DOHH2 (cell line): ENCODE measurements around the gene OR2T10.
"Not testable (repeated sequence)": the region's sequence is repeated elsewhere in the genome, so short reads cannot be mapped to it uniquely, and the experiment has no call there.

ENCODE experiments used
- H3F3A ChIP-seq: fragments of 200-600 bp; sonication (generic), shearing (Covaris generic); 2 replicates; pipeline ENCODE4 v1.6.0; 2016; ENCODE audit warnings: antibody characterized with exemption, mild to moderate bottlenecking; ENCODE audit not compliant: control insufficient read depth, insufficient read depth
- H3K27ac ChIP-seq: fragments of 200-600 bp; sonication (generic); 2 replicates; pipeline ENCODE4 v1.5.1; 2014; ENCODE audit warnings: low read depth, mild to moderate bottlenecking, low read length, moderate library complexity
- H3K27me3 ChIP-seq: fragments of 200-600 bp; sonication (generic); 2 replicates; pipeline ENCODE4 v1.6.1; 2014; ENCODE audit warnings: mild to moderate bottlenecking, low read length, mixed read lengths; ENCODE audit not compliant: control insufficient read depth
- H3K36me3 ChIP-seq: fragments of 200-600 bp; sonication (generic); 2 replicates; pipeline ENCODE4 v1.6.1; 2014; ENCODE audit warnings: mild to moderate bottlenecking, low read length, moderate library complexity, mixed read lengths; ENCODE audit not compliant: control insufficient read depth
- H3K4me1 ChIP-seq: fragments of 200-600 bp; sonication (generic); 2 replicates; pipeline ENCODE4 v1.6.1; 2014; ENCODE audit warnings: mild to moderate bottlenecking, low read length, mixed read lengths; ENCODE audit not compliant: control insufficient read depth
- H3K4me2 ChIP-seq: fragments of 200-600 bp; sonication (generic); 2 replicates; pipeline ENCODE4 v1.6.0; 2014; ENCODE audit warnings: mild to moderate bottlenecking, low read length, moderate library complexity
- H3K4me3 ChIP-seq: fragments of 200-600 bp; sonication (generic); 2 replicates; pipeline ENCODE4 v1.5.1; 2014; ENCODE audit warnings: mild to moderate bottlenecking, low read length, mixed read lengths
- H3K79me2 ChIP-seq: fragments of 200-600 bp; sonication (generic); 2 replicates; pipeline ENCODE4 v1.6.1; 2014; ENCODE audit warnings: mild to moderate bottlenecking, low read length, mixed read lengths; ENCODE audit not compliant: control insufficient read depth
- H3K9me2 ChIP-seq: fragments of 200-600 bp; sonication (generic); replicated peaks from 2 replicates; pipeline ENCODE4 v1.6.1; 2014; ENCODE audit warnings: mild to moderate bottlenecking, low read length, mixed read lengths; ENCODE audit not compliant: control insufficient read depth
- H3K9me3 ChIP-seq: fragments of 200-600 bp; sonication (generic); 2 replicates; pipeline ENCODE4 v1.6.1; 2014; ENCODE audit warnings: antibody characterized with exemption, low read length, mixed read lengths; ENCODE audit not compliant: control insufficient read depth, insufficient read depth
- H4K20me1 ChIP-seq: fragments of 200-600 bp; sonication (generic); 2 replicates; pipeline ENCODE4 v1.6.0; 2014; ENCODE audit warnings: low read depth, mild to moderate bottlenecking, antibody characterized with exemption, low read length, moderate library complexity; ENCODE audit not compliant: control insufficient read depth, insufficient read depth

The OR2T10 gene

GRCh38 chr1:248573856-248574255 is 23.6 kb downstream of the OR2T10 start:
- not testable (repeated sequence) for H3F3A ChIP-seq, H3K9me3 ChIP-seq, H3K79me2 ChIP-seq, H3K27me3 ChIP-seq, H4K20me1 ChIP-seq, H3K27ac ChIP-seq, H3K36me3 ChIP-seq, H3K4me3 ChIP-seq, H3K4me1 ChIP-seq, H3K9me2 ChIP-seq, H3K4me2 ChIP-seq

- H3K9me3 ChIP-seq, H3K4me2 ChIP-seq, H3K4me3 ChIP-seq, H3K4me1 ChIP-seq, H4K20me1 ChIP-seq, H3K9me2 ChIP-seq, H3F3A ChIP-seq, H3K79me2 ChIP-seq, H3K27ac ChIP-seq, H3K36me3 ChIP-seq, H3K27me3 ChIP-seq: not testable (repeated sequence)
Measured at GRCh38 chr1:248572049-248572448, 25.5 kb downstream of the OR2T10 start.

GRCh38 chr1:248570811-248571210 is 26.7 kb downstream of the OR2T10 start:
- not testable (repeated sequence) for H3K4me3 ChIP-seq, H3F3A ChIP-seq, H3K27me3 ChIP-seq, H3K4me2 ChIP-seq, H3K4me1 ChIP-seq, H3K79me2 ChIP-seq, H3K9me2 ChIP-seq, H4K20me1 ChIP-seq, H3K9me3 ChIP-seq, H3K36me3 ChIP-seq, H3K27ac ChIP-seq

- not testable (repeated sequence) for H3K9me3 ChIP-seq, H3K27me3 ChIP-seq, H3K79me2 ChIP-seq, H3F3A ChIP-seq, H3K9me2 ChIP-seq, H3K4me1 ChIP-seq, H3K4me3 ChIP-seq, H3K4me2 ChIP-seq, H3K36me3 ChIP-seq, H4K20me1 ChIP-seq, H3K27ac ChIP-seq
Measured at GRCh38 chr1:248569049-248569448, 28.5 kb downstream of the OR2T10 start.

- not testable (repeated sequence) for H3K9me3 ChIP-seq, H3K27me3 ChIP-seq
Measured at GRCh38 chr1:248565530-248566373, 31.7 kb downstream of the OR2T10 start.

GRCh38 chr1:248562672-248563071 is 34.8 kb downstream of the OR2T10 start, which contains the start of gene OR2T29:
TSS of gene OR2T29 (minus strand) at chr1:248562772. CDS start at chr1:248559491, 3,281 bp downstream.
- not testable (repeated sequence) for H3K27me3 ChIP-seq, H3K4me2 ChIP-seq, H3K27ac ChIP-seq, H4K20me1 ChIP-seq, H3K9me2 ChIP-seq, H3K79me2 ChIP-seq, H3K4me3 ChIP-seq, H3K9me3 ChIP-seq, H3F3A ChIP-seq, H3K36me3 ChIP-seq, H3K4me1 ChIP-seq

More at GRCh38 chr1:248565530-248566373, 31.7 kb downstream of the OR2T10 start:
- not testable (repeated sequence) for H3K27ac ChIP-seq, H4K20me1 ChIP-seq, H3K4me1 ChIP-seq, H3K79me2 ChIP-seq, H3F3A ChIP-seq, H3K36me3 ChIP-seq, H3K4me3 ChIP-seq, H3K4me2 ChIP-seq, H3K9me2 ChIP-seq

- H3K27ac ChIP-seq, H4K20me1 ChIP-seq, H3K4me2 ChIP-seq, H3K27me3 ChIP-seq, H3K4me1 ChIP-seq, H3F3A ChIP-seq, H3K36me3 ChIP-seq, H3K4me3 ChIP-seq, H3K9me2 ChIP-seq, H3K79me2 ChIP-seq, H3K9me3 ChIP-seq: not testable (repeated sequence)
Measured at GRCh38 chr1:248551027-248551426, 46.5 kb downstream of the OR2T10 start.

GRCh38 chr1:248547383-248547782 is 50.1 kb downstream of the OR2T10 start:
- not testable (repeated sequence) for H3F3A ChIP-seq, H3K4me3 ChIP-seq, H4K20me1 ChIP-seq, H3K36me3 ChIP-seq, H3K79me2 ChIP-seq, H3K27ac ChIP-seq, H3K4me1 ChIP-seq, H3K9me2 ChIP-seq, H3K4me2 ChIP-seq, H3K9me3 ChIP-seq, H3K27me3 ChIP-seq
